Common myeloid progenitor, CD34-positive (primary cell): Measurements from ENCODE around the gene ADARB1.

Experiments used
- CTCF ChIA-PET: fragments of 350-600 bp; sonication (Branson Sonifier 250); formaldehyde crosslinking; loops from one replicate; lab custom pipeline; 2021; ENCODE audit warnings: antibody characterized with exemption; lab: Charles Lee
- POLR2A ChIA-PET: fragments of 350-600 bp; sonication (Branson Sonifier 250); formaldehyde crosslinking; loops from one replicate; lab custom pipeline; 2021; ENCODE audit warnings: antibody characterized with exemption; lab: Charles Lee
- DNase-seq, 3 donors: peaks; one replicate each; pipeline versions ENCODE4 v3.0.0 to v3.0.0-alpha.2; 2013
- H3K27ac ChIP-seq, 2 experiments: 1 replicate in 1 of 2; 2 replicates in 1 of 2; pipeline ENCODE4 v1.7.0; 2013; ENCODE audit warnings: inconsistent platforms in 2 of 2, low read length in 2 of 2, mild to moderate bottlenecking in 2 of 2, low read depth in 1 of 2, moderate library complexity in 1 of 2; ENCODE audit not compliant: severe bottlenecking in 2 of 2, insufficient read depth in 1 of 2, poor library complexity in 1 of 2
- H3K27me3 ChIP-seq, 5 experiments: replicated peaks in 2 of 5; 1 replicate in 3 of 5; 2 replicates in 2 of 5; pipeline versions ENCODE4 v1.6.1 to v1.7.0; 2013; ENCODE audit warnings: low read length in 4 of 5, mild to moderate bottlenecking in 2 of 5, moderate library complexity in 2 of 5, inconsistent platforms in 1 of 5; ENCODE audit not compliant: insufficient read depth in 5 of 5, control insufficient read depth in 4 of 5
- H3K36me3 ChIP-seq, 4 experiments: 1 replicate in 2 of 4; 2 replicates in 2 of 4; pipeline versions ENCODE4 v1.6.1 to v1.7.0; 2013; ENCODE audit warnings: low read length in 3 of 4, control low read depth in 1 of 4, mild to moderate bottlenecking in 1 of 4; ENCODE audit not compliant: control insufficient read depth in 4 of 4, insufficient read depth in 4 of 4
- H3K4me1 ChIP-seq, 4 experiments: 1 replicate in 3 of 4; 2 replicates in 1 of 4; pipeline versions ENCODE4 v1.6.1 to v1.7.1; 2013; ENCODE audit warnings: low read length in 3 of 4, mild to moderate bottlenecking in 3 of 4, control low read depth in 1 of 4, inconsistent platforms in 1 of 4, moderate library complexity in 1 of 4; ENCODE audit not compliant: control insufficient read depth in 4 of 4, insufficient read depth in 4 of 4; ENCODE audit errors: control extremely low read depth in 1 of 4
- H3K4me3 ChIP-seq, 7 experiments: 1 replicate in 4 of 7; 2 replicates in 3 of 7; pipeline versions ENCODE4 v1.5.1 to v1.7.0; 2013; ENCODE audit warnings: mild to moderate bottlenecking in 7 of 7, low read length in 6 of 7, moderate library complexity in 6 of 7, inconsistent platforms in 2 of 7, low read depth in 2 of 7, control low read depth in 1 of 7; ENCODE audit not compliant: insufficient read depth in 4 of 7, control insufficient read depth in 1 of 7; ENCODE audit errors: extremely low read depth in 1 of 7
- H3K9me3 ChIP-seq, 5 experiments: 1 replicate in 4 of 5; 2 replicates in 1 of 5; pipeline versions ENCODE4 v1.6.1 to v1.7.1; 2013; ENCODE audit warnings: low read length in 4 of 5, mild to moderate bottlenecking in 2 of 5, inconsistent platforms in 1 of 5, low read depth in 1 of 5, moderate library complexity in 1 of 5; ENCODE audit not compliant: control insufficient read depth in 4 of 5, insufficient read depth in 2 of 5; ENCODE audit errors: control extremely low read depth in 1 of 5
- WGBS: methylation state at CpG from one replicate; pipeline ENCODE4 v1.1.5; 2013; ENCODE audit not compliant: insufficient coverage; 5-methylcytosine and 5-hydroxymethylcytosine counted together

Gene ADARB1

GRCh38 chr21:45256021-45256911, 181.9 kb downstream of the ADARB1 start:
- peak overlapping the region in 3 of 7 experiments; percentile 0 to 54 (median 18) for H3K4me3 ChIP-seq
- WGBS, result 56% methylated on average over 23 of the region's 31 CpGs
- peak overlapping the region in 1 of 2 experiments; percentile 54 for H3K27ac ChIP-seq
- DNase-seq, result peak; percentile 29 to 88 (median 80)
- no peaks in the 10 kb centered on the region for H3K36me3 ChIP-seq
- POLR2A ChIA-PET, result interaction anchor here (0.5 to 0.9 kb wide), 4 partner anchors 15 to 759 kb away, joined by 3 to 6 read pairs (median 3); no protein-coding TSS in a partner anchor
- CTCF ChIA-PET, result interaction anchor here (0.9 to 2.0 kb wide), 6 partner anchors 8 to 126 kb away, joined by 3 to 9 read pairs (median 3); no protein-coding TSS in a partner anchor
- H3K4me1 ChIP-seq, result peaks cover 0 to 90% (median 22%) of the 10 kb centered on the region in 4 experiments
- no peaks in the 10 kb centered on the region for H3K9me3 ChIP-seq
- no peaks in the 10 kb centered on the region for H3K27me3 ChIP-seq

GRCh38 chr21:45256912-45257672, 182.7 kb downstream of the ADARB1 start:
- H3K9me3 ChIP-seq, result no peaks in the 10 kb centered on the region
- CTCF ChIA-PET, result interaction anchor here (0.9 to 2.0 kb wide), 6 partner anchors 9 to 126 kb away, joined by 3 to 9 read pairs (median 3); no protein-coding TSS in a partner anchor
- WGBS, result 35% methylated on average over 26 of the region's 27 CpGs
- H3K27me3 ChIP-seq, result no peaks in the 10 kb centered on the region
- peak overlapping the region in 1 of 2 experiments; percentile 54 for H3K27ac ChIP-seq
- POLR2A ChIA-PET, result interaction anchor here (0.5 to 0.9 kb wide), 4 partner anchors 14 to 760 kb away, joined by 3 to 6 read pairs (median 3); no protein-coding TSS in a partner anchor
- H3K4me1 ChIP-seq, result peaks cover 0 to 81% (median 22%) of the 10 kb centered on the region in 4 experiments
- peak overlapping the region in 2 of 7 experiments; percentile 29 to 54 for H3K4me3 ChIP-seq
- no peaks in the 10 kb centered on the region for H3K36me3 ChIP-seq
- peak; percentile 91 to 99 (median 97) for DNase-seq

GRCh38 chr21:45257673-45258341, 183.4 kb downstream of the ADARB1 start:
- Histone ChIP-seq H3K4me3 (no peak overlapping the region), H3K27ac (no peak overlapping the region), H3K36me3 (no peaks in the 10 kb centered on the region), H3K9me3 (no peaks in the 10 kb centered on the region), H3K4me1 (peaks cover 0 to 76% (median 22%) of the 10 kb centered on the region in 4 experiments), H3K27me3 (no peaks in the 10 kb centered on the region)
- 91% methylated on average over 37 of the region's 40 CpGs for WGBS
- ChIA-PET POLR2A (no interaction called here), CTCF (interaction anchor here (0.9 to 2.0 kb wide), 3 partner anchors 10 to 121 kb away, joined by 3 to 9 read pairs (median 3); no protein-coding TSS in a partner anchor)
- DNase-seq, result peak in 2 of 3 donors; percentile 10 to 24

GRCh38 chr21:45258466-45258865, 184.1 kb downstream of the ADARB1 start:
- Histone ChIP-seq H3K4me1 (peaks cover 0 to 70% (median 22%) of the 10 kb centered on the region in 4 experiments), H3K36me3 (peaks cover 0 to 5% (median 2%) of the 10 kb centered on the region in 4 experiments), H3K27ac (no peak overlapping the region), H3K27me3 (no peaks in the 10 kb centered on the region), H3K9me3 (no peaks in the 10 kb centered on the region), H3K4me3 (no peak overlapping the region)
- no peak for DNase-seq
- ChIA-PET POLR2A (no interaction called here), CTCF (interaction anchor here (1.3 kb wide), 1 partner anchor 118 kb away, joined by 5 read pairs; no protein-coding TSS in a partner anchor)
- 91% methylated on average over 18 of the region's 19 CpGs for WGBS

DNA sequence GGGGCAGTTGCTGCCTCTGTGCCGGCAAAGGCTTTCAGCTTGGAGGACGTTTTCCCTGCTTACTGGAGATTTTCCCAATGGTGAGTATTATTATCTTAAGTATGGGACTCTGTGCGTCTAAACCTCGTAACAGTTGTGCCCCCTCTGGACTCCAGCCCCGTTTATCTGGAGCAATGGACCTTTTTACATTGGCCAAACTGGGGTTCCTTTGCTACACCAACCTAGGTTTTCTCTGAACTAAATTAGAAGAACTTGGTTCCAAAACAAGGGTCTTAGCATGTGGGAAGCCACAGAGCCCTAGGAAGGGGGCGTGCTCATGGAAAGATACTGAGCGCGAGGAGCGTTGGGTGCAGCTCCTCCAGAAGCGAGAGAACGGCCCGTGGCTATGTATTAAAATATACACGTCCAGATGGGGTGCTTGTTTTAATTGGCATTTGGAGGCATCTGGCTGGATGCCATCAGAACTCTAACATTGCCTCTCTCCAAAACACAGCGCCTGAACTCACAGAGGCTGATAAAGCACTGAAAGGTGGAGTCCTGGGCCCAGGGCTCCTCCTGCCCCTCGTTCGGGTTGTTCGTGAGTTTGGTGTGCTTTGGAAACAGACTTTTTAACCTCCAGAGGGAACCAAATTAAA, 184.9 kb downstream of the ADARB1 start:
- no peak overlapping the region for H3K27ac ChIP-seq
- H3K36me3 ChIP-seq, result peaks cover 0 to 12% (median 6%) of the 10 kb centered on the region in 4 experiments
- no peaks in the 10 kb centered on the region for H3K27me3 ChIP-seq
- no peaks in the 10 kb centered on the region for H3K9me3 ChIP-seq
- no peak overlapping the region for H3K4me3 ChIP-seq
- H3K4me1 ChIP-seq, result peaks cover 0 to 65% (median 22%) of the 10 kb centered on the region in 4 experiments
- DNase-seq, result peak in 1 of 3 donors; percentile 13
- CTCF ChIA-PET, result interaction anchor here (1.3 kb wide), 1 partner anchor 119 kb away, joined by 5 read pairs; no protein-coding TSS in a partner anchor
- WGBS, result 94% methylated on average over 11 of the region's 17 CpGs
- POLR2A ChIA-PET, result no interaction called here
